ENCODE data around the gene PPP2R1B. TPM values are rescaled to one million over a fixed set of nuclear protein-coding genes. Genes with fewer than 3 reads are reported as not detected.

PPP2R1B gene
- total RNA-seq, 2 experiments from 2014 or later = 39.1 to 53.9 TPM

DNA sequence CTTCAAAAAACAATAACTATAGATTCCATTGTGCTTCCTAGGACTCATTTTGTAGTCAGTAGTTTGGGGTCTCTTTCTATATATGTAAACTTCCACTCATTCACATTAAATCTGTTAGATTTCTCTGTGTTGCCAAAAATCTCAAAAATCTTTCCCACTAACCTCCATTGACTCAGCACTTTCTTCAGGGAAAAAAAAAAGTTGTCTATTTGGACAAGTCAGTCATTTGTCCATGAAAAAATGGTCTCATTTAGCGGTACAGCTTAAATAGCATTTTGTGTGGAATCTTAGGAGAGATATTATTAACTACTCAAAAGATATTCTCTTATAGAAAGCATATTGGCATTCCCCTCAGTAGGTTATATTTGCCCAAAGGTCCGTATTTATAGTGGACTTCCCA is 81.9 kb downstream of the PPP2R1B start:
- H3K27me3 Mint-ChIP-seq = no peaks in the 10 kb centered on the region
- intact Hi-C loops (cut with DNase I, micrococcal nuclease) = no loop called here
- ChIA-PET POLR2A (no interaction called here), CTCF (interaction anchor here (0.5 to 1.4 kb wide), 2 partner anchors 15 to 83 kb away, joined by 3 to 4 read pairs; no protein-coding TSS in a partner anchor)
- DNase-seq (no peak), ATAC-seq (no peak)
- H3K36me3 Mint-ChIP-seq (ENCODE audit: low read depth) = peaks cover 12% of the 10 kb centered on the region
- H3K4me3 Mint-ChIP-seq = no peak overlapping the region
- H3K9me3 Mint-ChIP-seq (ENCODE audit: low read depth) = no peaks in the 10 kb centered on the region
- H3K27ac Mint-ChIP-seq = no peak overlapping the region
- H3K4me1 Mint-ChIP-seq = no peaks in the 10 kb centered on the region

DNA sequence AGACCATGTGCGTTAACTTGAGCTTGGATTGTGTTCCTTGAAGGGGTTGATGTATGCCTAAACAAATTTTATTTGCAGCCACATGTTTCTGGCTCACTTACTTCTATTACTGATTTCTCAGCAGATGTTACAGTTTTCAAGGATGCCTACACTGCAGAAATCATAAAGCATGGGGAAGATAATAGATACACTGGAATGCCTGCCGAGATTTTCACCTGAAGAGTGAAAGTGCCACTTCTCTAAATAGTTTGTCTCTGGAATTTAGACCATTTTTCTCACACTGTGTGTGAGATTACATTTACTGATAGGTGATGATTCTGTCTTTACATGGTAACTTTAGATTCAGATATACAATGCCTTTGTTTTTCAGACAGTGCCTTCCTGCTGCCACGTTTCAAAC is 82.4 kb downstream of the PPP2R1B start:
- no peaks in the 10 kb centered on the region for H3K9me3 Mint-ChIP-seq (ENCODE audit: low read depth)
- no peaks in the 10 kb centered on the region for H3K27me3 Mint-ChIP-seq
- ChIA-PET CTCF (interaction anchor here (1.4 kb wide), 1 partner anchor 15 kb away, joined by 4 read pairs; no protein-coding TSS in a partner anchor), POLR2A (no interaction called here)
- DNase-seq = no peak
- no peak overlapping the region for H3K4me3 Mint-ChIP-seq
- intact Hi-C loops (cut with DNase I, micrococcal nuclease) = no loop called here
- no peaks in the 10 kb centered on the region for H3K4me1 Mint-ChIP-seq
- no peak for ATAC-seq
- no peak overlapping the region for H3K27ac Mint-ChIP-seq
- H3K36me3 Mint-ChIP-seq (ENCODE audit: low read depth) = peaks cover 8% of the 10 kb centered on the region

DNA sequence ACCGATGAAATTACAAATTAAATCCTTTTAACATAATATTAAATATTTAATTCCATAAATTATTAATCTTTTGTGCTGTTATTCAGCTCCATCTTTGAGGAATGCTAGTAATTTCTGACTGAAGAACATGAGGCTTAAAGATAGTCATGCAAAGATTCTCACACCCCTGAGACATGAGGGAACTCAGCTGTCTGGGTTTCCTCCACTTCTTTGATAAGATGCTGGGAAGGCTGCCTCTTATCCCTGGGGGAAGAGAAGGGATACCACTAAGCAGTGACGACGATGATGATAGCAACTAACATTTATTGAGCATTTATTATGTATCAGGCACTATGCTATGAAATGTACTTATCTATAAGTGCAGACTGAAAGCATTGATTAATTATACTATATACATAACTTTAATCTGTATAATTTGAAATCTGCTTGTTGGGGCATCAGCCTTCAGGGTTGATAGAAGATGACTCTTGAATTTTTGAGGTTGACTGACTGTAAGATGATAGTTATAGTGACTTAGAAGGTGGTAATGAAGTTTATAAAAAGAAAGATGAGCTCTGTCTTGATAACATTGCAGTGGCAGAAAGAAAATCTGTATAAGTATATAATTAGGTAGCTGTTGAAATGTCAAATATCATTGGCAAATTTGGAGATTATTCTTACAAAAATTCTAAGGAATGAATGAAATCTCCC is 85.6 kb downstream of the PPP2R1B start:
- peaks cover 4% of the 10 kb centered on the region for H3K36me3 Mint-ChIP-seq (ENCODE audit: low read depth)
- no peaks in the 10 kb centered on the region for H3K9me3 Mint-ChIP-seq (ENCODE audit: low read depth)
- intact Hi-C loops (cut with DNase I, micrococcal nuclease) = no loop called here
- no peak overlapping the region for H3K4me3 Mint-ChIP-seq
- H3K27ac Mint-ChIP-seq = no peak overlapping the region
- no peaks in the 10 kb centered on the region for H3K27me3 Mint-ChIP-seq
- POLR2A ChIA-PET = no interaction called here
- DNase-seq = no peak
- CTCF ChIA-PET = interaction anchor here (1.0 to 1.4 kb wide), 2 partner anchors 9 to 18 kb away, joined by 3 read pairs; no protein-coding TSS in a partner anchor
- H3K4me1 Mint-ChIP-seq = no peaks in the 10 kb centered on the region
- no peak for ATAC-seq

Other genes starting within 250 kb of the PPP2R1B start
- 1 to 10 TPM; 5.5 to 5.6 TPM for gene LAYN, start 225.7 kb downstream of the PPP2R1B start, total RNA-seq
- gene SIK2, start 163.9 kb downstream of the PPP2R1B start, total RNA-seq = 10 to 100 TPM in 1 of 2 experiments, 1 to 10 TPM in 1; 6.0 to 10.9 TPM
- 10 to 100 TPM; 30.4 to 41.2 TPM for gene ALG9, start 105.2 kb upstream of the PPP2R1B start, total RNA-seq
- gene FDXACB1, start 112.8 kb upstream of the PPP2R1B start, total RNA-seq = 1 to 10 TPM; 5.9 to 6.0 TPM
- gene CFAP68, start 113.2 kb upstream of the PPP2R1B start, total RNA-seq = 10 to 100 TPM; 32.1 to 49.7 TPM
- not detected for gene CRYAB, start 145.4 kb upstream of the PPP2R1B start, total RNA-seq
- not detected for gene HSPB2, start 146.3 kb upstream of the PPP2R1B start, total RNA-seq
- gene C11orf52, start 152.5 kb upstream of the PPP2R1B start, total RNA-seq = not detected
- gene DIXDC1, start 171.0 kb upstream of the PPP2R1B start, total RNA-seq = 10 to 100 TPM in 1 of 2 experiments, 1 to 10 TPM in 1; 10.0 to 14.0 TPM

All from activated CD4-positive, alpha-beta T cell treated with anti-CD3 and anti-CD28 coated beads for 36 hours (primary cell).